Erythroblast (primary cell): ENCODE results near the gene KRT31.

ENCODE experiments used
- GATA1 ChIP-seq: IDR thresholded peaks from 2 replicates; pipeline ENCODE4 v1.6.1; 2011; ENCODE audit warnings: low read depth, mild to moderate bottlenecking, control low read depth, low read length, moderate library complexity
- POLR2A ChIP-seq: IDR thresholded peaks from 2 replicates; pipeline ENCODE4 v1.6.1; 2011; ENCODE audit warnings: mild to moderate bottlenecking, low read length

GRCh38 chr17:41440531-41441033 is 43.2 kb upstream of the KRT31 start, which contains the start of gene KRT38:
- no peak for TF ChIP-seq POLR2A
- TF ChIP-seq GATA1 = no peak
